HL-60/S4 treated with retinoic acid at 250 ng/mL for 4 days and 3 days (cell line): ENCODE measurements around the gene CDK14.

ENCODE experiments used
- in situ Hi-C: fragments of 300-500 bp; cut with MboI; formaldehyde crosslinking; loops from 2 replicates; pipeline ENCODE4 v1.7.0; 2022; ENCODE audit warnings: low sequenced_read_pairs

Gene CDK14

DNA sequence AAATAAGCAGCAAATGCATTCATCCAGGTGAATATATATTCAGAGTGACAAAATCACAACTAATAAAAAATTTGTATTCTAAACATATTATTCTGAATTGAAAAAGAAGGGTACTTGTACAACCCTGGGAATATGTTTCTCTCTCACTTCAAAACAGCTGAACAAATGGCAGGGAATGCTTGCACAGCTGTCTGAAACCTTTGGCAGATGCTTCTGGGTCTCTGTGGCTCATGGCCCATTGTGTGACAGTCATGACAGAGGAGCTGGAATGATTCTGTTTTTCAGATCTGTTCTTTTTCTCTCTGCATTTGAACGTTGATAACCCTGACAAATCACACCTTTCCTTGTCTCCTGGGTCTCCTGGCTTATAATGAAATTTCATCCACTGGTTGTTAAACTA is 392.4 kb downstream of the CDK14 start:
- in situ Hi-C loops = no loop called here

DNA sequence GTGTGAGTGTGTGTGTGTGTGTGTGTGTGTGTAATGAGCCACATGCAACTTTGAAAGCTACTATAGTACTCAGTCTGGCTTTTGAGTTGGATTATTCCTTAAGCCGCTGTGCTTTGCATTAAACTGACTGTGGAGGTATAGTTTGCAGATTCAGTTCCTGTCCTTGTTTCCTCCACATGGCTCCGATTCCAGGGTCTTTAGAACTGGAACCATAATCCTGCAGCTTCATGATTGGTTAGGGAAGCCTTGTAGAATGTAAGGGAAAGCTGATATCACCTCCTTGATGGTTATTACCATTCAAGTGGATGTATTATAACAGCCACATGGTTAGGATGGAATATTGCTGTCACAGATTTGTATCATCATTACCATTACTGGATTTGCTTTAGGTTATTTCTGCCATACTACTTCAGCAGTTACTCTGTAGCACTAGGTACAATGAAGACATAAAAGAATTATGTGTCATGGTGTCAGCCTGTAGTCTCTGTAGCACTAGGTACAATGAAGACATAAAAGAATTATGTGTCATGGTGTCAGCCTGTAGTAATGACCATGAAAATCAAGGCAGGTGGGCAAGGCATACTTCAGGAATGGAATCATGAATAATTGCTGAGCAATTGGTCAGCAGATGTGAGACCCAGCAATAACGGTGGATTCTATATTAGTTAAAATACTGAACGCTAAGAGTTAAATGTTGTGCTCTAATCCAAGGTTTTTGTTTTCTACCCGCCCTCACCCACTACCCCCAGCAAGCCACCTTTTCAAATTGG is 393.1 kb downstream of the CDK14 start:
- in situ Hi-C loops = no loop called here

DNA sequence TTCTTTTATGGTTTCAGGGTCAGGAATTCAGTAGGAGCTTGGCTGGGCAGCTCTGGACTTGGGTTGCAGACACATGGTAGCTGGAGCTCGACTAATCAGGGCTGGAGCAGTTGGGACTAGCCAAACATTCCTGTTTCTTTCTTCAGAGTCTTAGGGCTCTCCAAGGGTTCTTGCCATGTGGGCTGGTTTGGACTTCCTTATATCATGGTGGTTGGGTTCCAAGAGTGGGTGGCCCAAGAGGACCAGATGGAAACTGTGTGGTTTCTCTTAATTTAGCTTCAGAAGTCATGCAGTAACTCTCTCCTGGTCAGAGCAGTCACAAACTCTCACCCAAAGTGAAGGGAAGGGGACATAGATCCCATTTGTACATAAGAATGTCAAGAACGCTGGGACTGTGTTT is 398.0 kb downstream of the CDK14 start:
- in situ Hi-C loops = no loop called here

DNA sequence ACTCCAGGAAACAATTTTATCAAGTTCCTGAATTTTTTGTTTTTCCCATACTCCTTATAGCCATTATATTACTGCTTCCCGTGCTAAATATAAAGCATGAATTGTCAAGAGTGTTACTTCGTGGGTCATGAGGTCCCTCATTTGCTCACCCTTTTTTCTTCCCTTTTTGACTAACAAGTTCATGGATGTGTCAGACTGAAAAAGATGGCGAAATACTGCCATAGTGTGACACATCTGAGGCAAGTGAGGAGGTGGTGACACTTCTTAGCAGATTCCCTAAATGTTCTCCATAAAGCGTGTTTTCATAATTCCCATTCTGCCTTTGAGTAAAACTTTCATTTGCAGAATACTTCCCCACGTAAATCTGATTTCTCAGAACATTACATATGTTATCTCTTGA is 398.5 kb downstream of the CDK14 start:
- in situ Hi-C loops = no loop called here

DNA sequence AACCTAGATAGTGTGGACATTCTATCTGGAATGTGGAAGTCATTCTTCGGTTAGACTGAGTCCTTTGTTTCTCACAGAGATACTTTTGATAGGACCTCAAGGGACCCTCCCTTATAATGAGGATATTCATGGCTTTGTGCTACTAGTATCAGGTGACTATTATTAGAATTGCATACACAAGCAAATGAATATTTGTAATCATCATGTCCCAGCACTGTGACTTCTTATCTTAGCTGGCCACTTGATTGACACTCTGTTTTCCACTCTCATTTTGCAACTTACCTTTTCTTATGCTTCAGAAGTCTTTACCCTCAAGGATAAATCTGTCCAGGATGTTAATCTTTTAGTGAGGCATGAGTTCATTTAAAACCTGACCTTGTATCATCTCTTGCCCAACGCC is 399.9 kb downstream of the CDK14 start:
- in situ Hi-C loops = no loop called here

DNA sequence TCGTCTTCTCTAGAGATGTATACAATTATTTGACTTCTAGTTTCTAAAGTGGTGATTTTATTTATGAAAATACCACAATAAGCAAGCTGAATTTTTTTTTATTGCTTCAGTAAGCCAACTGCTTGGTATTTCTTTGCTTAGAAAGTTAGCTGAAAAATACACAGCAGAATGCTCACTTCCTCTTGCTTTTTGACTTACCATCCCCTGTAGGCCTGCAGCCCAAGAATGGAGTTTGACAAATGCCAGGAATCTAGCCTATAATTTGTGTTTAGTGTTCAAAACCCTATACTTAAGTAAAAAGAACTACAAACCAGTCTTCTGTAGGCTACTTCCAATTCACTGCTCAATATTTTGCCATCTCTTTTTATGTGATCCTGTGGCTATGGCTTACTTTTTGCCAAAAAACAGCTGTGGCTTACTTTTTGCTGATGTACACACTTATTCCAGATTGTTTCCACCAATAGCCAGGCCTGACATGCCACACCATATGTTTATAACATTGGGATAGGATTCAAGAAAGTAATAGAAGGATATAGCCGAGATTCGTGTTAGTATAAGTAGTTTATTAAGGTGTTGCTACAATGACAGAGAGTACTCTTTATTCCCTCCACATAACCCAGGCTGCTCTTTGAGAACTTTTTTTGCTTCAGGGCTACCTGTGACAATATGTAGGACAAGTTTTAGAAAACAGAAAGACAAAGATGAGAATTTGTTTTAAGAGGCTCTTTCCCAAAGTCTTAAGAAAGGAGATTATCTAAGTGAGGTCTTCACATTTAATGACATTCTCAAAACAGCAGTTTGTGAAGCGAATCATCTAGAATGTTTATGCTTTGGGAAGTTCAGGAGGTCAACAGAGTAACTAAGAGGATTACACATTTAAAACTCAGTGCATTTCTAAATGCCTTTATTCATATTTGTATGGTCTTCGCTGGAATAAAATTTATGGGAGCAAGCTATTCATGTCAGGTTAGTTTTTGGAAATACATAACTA is 404.2 kb downstream of the CDK14 start:
- in situ Hi-C loops = no loop called here

DNA sequence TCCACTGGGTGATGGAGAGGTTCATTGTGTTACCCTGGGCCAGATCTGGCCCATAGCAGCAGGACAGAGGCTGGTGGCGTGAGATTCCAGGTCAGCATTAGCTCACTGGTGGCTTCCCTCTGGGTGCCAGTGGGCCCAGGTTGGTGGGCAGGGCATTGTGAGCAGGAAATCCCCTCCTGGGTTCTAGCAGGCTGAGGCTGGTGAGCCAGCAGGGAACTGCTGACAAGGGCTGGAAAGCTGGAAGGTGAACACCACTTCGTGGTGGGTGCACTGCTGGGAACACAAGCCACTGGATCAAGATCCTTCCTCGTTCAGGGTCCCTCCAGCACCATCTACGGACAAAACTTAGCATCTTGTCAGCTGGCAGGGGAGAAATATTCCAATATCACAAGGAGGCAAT is 408.9 kb downstream of the CDK14 start:
- in situ Hi-C loops = no loop called here

DNA sequence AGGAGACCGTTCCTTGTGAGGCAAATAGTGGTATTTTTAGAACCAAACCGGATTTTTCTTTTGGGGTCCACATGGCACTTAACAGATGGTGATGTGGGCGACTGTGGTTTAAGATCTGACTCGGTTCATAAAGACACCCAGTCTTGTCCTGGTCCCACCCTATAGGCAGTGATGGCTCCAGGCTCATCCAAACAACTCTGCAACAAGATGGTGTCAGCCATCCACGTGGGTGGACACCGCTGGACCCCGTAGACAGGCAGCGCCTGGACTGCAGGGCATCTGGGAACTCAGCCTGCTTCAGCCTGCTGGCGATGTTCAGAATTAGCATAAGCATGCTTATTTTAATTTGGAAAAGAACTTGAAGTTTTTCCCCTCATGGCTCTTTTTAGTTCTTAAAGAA is 409.7 kb downstream of the CDK14 start:
- in situ Hi-C loops = no loop called here

DNA sequence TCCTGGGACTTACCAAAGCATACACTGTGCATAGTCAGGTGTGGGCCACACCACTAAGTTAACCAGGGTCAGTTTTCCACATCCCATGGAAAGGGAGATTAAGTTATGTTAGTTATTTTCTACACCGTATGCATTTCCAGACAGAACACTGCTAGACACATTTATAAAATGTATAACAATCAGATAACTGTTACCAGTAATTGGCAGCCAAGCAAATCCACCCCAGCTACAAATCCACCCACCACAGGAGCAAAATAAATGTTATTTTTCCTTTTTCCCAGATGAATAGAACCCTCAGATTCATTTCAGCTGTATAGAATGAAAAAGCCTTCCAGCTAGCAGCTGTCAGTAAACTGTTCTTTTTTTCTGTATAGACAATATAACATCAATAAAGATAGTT is 411.2 kb downstream of the CDK14 start:
- in situ Hi-C loops = no loop called here

DNA sequence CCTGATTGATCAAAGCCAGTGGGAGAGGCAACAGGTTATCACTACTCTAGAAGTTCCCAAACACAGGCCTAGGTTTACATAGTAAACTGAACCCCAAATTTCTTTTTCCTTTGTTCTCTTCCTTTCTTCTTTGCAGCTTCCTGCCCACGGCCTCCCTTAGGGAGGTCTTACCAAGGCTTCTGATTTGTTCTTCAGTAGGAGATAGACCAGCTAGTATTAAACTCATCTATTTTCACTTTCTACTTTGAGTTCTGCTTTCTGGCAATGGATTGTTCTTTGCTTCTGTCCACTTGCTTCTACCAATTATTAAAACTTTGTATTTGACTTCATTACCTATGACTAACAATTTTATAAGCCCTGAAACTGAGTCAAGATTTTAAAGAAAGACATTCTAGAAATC is 417.0 kb downstream of the CDK14 start:
- in situ Hi-C loops = no loop called here

DNA sequence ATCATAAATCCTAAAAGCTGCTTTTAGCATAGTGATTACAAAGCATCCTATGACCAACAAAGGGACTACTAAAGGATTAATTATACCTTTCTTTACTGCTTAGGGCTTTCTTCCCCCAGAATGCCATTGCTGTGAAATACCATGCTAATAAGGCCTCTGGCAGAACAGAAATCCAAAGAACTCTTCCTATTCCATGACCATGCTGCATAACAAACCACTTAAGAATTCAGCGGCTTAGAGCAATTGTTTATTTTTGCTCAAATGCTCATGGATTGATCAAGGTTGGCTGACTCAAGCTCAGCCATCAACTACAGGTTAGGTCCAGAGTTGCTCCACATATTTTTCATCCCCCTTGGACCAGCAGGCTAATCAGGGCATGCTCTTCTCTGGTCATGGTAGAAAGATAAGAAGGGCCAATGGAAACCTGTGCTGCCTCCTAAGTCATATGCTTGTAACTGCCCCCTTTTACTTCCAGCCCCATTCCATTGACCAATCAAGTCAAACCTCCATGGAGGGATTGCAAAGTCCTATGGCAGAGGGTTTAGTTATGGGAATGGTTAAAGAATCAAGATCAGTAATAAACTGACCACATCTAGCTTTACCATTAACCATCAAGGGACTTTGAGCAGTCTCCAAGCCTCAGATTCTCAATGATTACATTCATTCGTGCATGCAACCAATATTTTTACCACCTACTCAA is 423.7 kb downstream of the CDK14 start:
- in situ Hi-C loops = no loop called here

DNA sequence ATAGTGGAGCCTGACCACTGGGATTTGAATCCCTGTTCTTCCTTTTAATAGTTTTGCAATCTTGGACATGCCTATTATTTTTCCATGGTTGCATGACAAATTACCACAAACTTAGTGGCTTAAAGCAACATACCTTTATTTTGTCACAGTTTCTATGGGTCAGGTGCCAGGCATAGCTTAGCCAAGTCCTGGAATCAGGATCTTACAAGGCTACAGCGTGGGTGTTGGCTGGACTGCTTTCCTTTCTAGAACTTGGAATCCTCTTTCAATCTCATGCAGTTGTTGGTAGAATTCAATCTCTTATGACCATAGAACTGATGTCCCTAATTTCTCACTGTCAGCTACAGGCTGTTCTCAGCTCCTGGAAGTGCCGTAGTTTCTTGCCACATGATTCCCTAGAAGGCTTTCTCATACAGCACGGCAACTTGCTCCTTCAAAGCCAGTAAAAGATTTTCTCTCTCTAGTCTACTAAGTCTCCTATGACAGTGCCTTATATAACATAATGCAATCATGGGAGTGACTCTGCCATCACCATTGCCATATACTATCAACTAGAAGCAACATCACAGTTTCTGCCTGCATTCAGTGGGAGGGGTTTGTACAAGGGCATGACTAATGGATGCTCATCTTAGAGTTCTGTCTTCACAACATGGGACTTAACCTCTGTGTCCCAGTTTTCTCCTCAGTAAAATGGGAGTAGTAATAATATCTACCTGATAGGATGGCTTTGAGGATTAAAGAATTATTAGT is 424.7 kb downstream of the CDK14 start:
- in situ Hi-C loops = no loop called here

DNA sequence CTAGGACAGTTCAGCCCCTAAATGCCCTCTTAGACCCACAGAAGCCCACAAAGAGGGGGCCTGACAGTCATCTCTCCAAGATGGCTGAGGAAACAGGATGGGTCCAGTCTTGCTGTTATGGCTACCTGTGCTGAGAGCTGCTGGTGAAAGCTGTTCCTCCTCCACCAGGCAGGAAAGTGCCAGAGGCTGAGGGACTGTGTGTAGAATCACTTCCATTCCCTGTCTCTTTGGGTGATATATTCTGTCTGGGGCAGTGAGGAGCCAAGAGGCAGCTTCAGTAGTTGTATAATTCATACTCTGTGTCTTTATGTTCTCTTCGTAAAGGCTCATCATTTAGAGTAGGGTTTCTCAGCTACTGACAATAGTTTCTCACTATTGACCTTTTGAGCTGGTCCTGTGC is 425.8 kb downstream of the CDK14 start:
- in situ Hi-C loops = no loop called here

DNA sequence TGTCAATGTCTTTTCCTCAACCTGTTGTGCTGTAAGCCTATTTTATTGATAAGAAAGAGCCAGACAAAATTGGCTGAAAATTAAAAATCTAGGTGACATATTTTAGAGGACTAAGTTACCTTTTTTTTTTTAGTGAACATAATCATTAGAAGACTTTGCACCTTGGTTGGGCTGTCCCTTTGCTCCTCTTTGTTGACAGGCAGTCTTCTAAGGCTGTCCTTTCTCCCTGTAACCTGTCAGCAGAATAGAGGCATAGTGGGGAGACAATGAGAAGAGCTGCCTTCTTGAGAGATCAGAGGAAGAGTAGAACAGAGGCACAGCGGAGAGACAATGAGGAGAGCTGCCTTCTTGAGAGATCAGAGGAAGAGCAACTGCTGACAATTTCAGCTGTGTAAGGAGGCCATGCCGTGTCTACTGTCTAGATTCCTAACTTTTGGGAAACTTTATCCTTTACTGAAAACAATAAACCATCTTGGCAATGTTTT is 429.8 kb downstream of the CDK14 start:
- in situ Hi-C loops = no loop called here

DNA sequence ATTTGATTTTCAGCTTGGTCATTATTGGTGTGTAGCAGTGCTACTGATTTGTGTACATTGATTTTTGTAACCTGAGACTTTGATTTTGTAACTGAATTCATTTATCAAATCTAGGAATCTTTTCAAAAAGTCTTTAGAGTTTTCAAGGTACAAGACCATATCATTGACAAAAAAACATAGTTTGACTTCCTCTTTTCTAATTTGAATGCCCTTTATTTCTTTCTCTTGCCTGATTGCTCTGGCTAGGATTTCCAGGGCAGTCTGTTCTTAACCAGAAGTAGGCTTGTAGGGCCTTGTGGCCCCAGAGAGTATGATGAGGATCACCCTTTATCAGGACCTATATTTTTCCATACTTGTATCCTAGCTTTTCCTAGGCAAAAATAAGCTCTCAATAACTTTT is 433.6 kb downstream of the CDK14 start:
- in situ Hi-C loops = no loop called here

DNA sequence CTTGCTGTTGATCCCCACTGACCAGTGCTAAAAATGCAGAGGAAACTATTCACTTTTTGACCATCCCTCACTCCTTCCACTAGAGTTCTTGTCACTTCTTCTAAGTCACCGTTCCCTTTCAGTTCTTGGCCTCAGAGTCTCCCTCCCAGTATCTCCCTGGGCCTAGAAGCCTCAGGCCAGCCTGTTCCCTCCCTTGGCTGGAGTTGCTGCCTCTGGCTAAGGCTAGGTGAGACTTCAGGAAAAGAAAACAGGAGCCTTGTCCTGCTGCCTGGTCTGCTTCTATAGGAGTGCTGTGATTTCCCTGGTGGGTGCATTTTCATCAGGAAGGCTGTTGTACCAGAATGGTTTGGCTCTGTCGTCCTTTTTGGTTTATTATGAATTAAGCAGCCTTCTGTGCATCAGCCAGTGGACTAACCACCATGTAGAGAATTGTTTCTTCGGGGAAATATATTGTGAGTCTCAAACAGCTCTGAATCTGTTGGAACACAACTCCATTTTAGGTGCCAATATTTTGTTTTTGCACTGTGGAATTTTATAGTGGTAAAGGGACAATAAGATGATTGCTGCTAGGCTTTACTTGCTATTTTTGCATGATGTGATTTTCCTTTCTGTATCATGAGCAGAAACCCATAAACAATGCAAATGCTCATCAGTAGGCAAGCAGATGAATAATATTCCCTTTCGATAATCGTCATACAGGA is 434.7 kb downstream of the CDK14 start:
- in situ Hi-C loops = no loop called here

DNA sequence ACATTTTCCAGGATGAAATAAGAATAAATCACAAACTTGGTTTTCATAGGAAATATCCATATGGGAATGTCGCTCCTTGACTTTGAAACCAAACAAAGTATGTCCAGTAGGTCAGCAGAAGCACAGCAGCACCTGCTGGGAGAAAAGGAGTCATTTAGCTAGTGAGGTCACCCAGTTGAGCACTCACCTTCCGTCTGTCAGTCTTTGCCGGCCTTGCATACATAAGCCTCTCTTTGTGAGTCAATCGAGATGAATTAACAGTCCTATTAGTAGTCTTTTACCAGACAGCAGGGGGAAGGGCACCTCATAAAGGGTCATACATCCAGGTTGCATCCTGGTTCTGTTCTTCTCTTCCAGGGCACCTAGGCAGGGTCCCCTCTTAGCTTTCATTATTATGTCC is 435.6 kb downstream of the CDK14 start:
- in situ Hi-C loops = no loop called here

DNA sequence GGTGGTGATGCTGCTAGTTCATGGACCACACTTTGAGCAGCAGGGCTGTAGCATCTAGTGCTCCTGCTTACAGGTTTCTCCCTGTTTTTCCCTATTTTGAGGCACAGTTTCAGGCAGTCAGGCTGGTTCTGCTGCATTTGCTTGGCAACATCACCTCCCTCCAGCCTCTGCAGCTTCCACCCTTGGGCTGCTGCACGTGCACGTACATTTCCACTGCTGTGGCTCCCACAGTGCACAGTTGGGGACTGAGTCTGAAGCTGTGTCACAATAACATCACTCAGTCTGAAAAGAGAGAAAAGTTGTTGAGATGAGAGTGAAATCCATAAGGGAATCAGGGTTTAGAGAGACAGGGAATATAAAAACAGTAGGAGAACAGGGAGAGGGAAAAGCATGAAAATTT is 437.5 kb downstream of the CDK14 start:
- in situ Hi-C loops = no loop called here

DNA sequence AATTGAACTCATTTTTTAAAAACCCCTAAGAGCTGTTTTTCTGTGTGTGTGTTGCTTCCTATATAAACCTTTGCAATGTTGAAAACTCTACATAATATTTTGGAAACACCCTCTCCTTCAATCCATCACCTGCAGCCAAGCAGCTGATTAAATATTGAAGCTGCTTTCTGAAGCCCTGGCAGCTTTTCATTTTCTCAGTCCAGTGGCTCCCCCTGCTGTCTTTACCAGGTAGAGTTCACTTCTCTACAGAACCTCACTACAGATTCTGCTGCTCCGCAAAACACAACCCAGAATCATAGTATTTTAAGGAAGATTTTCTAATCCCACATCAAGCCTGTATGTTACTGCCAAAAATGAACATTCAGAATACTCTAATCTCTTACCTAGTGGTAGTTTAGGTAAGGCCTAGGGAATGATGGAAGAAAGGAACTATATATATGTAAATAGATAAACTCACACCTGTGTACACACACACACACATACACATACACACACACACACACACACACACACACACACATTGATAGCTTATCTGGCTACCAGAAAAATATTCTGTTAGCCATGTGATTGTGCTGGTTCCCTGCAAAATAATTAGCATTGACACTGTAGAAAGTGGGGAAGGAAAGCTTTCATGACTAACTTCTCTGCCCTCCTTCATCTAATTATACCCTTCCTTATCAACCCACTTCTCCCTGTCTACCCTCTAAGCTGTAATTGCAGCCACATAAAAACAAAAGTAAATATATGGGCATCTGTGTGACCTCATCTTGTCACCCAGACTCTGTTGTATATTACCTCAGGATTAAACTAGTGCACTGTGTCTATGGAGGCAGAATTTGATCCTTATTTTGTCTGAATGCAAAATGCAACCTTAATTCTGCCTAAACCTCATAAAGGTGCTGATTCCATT is 438.6 kb downstream of the CDK14 start:
- in situ Hi-C loops = no loop called here
